HG03039 (cell line): ENCODE data around the gene C1orf87.
A peak's percentile ranks its signal among the peaks of the same experiment; 100 is the strongest.

Source experiments
- ATAC-seq: cut with Tn5 transposase; IDR thresholded peaks from one replicate; pipeline ENCODE4 v1.9.1; 2021; ENCODE audit warnings: mild to moderate bottlenecking, moderate library complexity; ENCODE audit not compliant: unreplicated experiment

Gene C1orf87

DNA sequence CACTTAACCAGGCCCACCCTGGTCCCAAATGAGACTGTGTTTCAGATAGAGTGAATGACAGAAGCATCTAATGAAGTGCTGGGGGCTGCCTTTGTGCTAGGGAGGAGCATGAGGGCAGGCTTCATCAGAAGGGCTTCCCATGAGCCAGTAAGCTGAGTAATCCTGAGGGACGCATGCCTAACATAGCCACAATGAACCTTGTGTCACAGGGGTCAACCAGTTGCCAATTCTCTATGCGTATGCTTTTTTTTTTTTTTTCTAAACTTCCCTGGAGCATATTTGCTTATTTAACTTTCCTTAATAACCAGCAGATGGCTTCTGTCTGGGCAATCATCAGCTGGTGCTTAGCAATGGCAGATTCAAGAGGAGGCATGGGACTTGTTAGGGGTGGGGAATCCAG, 121.5 kb downstream of the C1orf87 start:
- ATAC-seq = no peak

DNA sequence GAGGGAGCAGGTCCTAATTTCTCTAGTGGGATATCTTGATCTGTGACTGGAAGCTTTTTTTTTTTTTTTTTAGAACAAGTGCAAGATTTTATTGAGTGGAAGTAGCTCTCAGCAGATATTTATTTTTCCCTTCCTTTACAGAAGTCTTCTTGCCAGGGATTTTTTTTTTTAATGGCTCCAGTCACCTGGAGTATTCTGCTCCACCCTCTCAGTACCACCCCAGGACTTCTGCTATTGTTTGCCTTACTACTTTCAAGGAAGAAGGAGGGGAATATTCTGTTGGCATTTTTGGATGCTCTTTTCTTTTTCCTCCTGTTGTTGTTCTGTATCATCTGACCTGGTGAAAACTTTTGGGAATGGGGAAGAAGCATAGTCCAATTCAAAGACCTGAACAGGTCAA, 123.9 kb downstream of the C1orf87 start:
- ATAC-seq = no peak

DNA sequence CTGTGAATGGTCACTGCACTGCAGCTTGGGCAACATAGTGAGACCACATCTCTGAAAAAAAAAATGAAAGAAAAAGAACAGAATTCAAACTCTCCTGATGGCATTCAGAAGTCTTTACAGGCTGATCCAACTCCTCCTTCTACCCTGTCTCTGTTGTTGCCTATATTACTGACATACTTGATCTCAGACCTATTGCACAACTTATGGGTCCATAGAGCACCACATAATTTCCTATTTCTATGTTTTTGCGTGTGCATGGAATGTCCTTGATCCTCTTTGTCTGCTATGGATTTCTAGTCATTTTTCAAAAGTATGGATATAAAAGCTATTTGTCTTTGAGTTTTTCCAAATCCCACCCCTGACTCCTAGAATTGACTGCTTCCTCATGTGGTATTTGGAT, 124.6 kb downstream of the C1orf87 start:
- ATAC-seq = no peak

DNA sequence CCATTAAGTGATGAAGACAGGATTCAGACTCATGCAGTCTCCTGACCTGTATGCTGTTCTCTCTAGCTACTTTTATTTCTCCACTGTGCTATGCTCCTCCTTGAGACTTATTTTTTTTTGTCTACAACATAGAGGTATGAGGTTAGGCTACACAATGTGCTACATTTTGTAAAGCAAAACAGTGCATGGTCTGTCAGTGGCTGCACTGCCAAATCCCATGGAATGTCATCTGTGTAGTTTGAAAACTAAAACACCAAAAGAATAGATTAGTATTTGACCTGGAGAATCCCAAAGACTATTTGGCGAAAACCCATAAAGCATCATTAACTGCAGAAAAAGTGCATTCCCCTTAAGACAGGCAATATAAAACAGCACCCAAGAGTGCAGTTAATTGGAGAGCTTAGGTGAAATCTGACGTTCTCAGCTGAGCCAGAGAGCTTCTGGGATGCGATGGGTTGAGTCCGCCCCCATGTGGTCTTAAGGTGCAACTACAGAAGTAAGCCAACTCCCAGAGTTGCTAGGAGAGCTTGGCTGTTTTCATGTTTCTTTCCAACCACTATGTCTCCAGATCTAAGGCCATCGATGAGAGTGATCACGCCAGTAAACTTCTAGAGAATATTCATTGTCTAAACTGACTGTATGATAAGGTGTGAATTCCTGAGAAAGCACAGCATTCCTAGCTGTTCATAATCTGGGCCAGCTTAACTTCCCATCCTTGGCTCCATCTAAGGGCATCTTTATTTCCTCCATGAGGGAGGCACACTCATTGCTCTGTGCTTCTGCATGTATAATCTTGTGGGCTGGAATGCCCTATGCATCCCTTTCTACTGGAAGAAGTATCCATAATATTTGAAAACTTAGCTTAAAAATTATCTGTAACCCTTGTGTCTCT, 126.3 kb downstream of the C1orf87 start:
- peak; percentile 91 for ATAC-seq

DNA sequence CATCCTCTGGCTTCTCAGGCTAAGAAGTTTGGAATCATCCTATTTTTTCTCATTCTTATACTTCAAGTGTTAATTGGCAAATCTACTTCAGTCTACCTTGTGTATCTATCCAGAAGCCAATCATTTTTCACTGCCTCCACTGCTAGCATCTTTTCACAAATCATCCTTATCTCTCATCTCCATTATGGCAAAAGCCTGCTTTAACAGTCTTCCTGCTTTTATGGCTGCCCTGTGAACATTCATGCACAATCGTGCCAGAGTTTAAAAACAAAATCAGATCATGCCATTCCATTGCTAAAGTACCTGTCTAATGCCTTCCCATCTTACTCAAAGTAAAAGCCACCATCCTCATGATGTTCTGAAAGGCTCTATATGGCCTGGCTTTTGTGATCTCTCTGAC, 127.8 kb downstream of the C1orf87 start:
- no peak for ATAC-seq
